Left colon (tissue), 2 donors: ENCODE measurements around the gene SPAG5. TPM values are rescaled to one million over a fixed set of nuclear protein-coding genes. Genes with fewer than 3 reads are reported as not detected.
"Not testable (repeated sequence)": the region's sequence is repeated elsewhere in the genome, so short reads cannot be mapped to it uniquely, and the experiment has no call there.

ENCODE experiments used
- ATAC-seq: fragments of 200-7000 bp; cut with Tn5 transposase; one replicate; pipeline ENCODE4 v1.9.1; 2020; ENCODE audit warnings: mild to moderate bottlenecking, moderate library complexity
- DNase-seq, 2 donors: peaks; one replicate each; pipeline ENCODE4 v3.0.0-alpha.2; 2020
- intact Hi-C, 2 donors: fragments of 100-400 bp; cut with DNase I in 1 of 2; cut with micrococcal nuclease in 1 of 2; formaldehyde crosslinking; loops; one replicate each; pipeline versions ENCODE4 v1.11.2 to v1.14.0; 2022; cut with DNase I, micrococcal nuclease
- total RNA-seq, 2 donors: library from RNA; stranded (reverse); fragmentation: NEBNext Ultra II Directional; extraction: Animal tissue kit (Norgen Biotek cat#: 25700); gene quantifications; one replicate each; pipeline ENCODE4 v1.2.1, GENCODE V29; 2021
- donor health status: DM: no; HTN: no; CAD: no.
- donor health status: DM: yes; HTN: yes; CAD: no.

The SPAG5 gene
- total RNA-seq, 2 donors from 2014 or later: 9.7 to 24.4 TPM

- DNase-seq, ATAC-seq, intact Hi-C loops: not testable (repeated sequence)
Measured at GRCh38 chr17:28576016-28576415, 22.8 kb downstream of the SPAG5 start.

GRCh38 chr17:28575126-28575795 lies 23.6 kb downstream of the SPAG5 start:
- intact Hi-C loops: no loop called here
- no peak for DNase-seq
- no peak for ATAC-seq

GRCh38 chr17:28574526-28574925 lies 24.3 kb downstream of the SPAG5 start:
- no peak for ATAC-seq
- intact Hi-C loops: no loop called here
- no peak for DNase-seq

- ATAC-seq (no peak), DNase-seq (no peak)
- intact Hi-C loops: no loop called here
Measured at GRCh38 chr17:28573966-28574480, 24.8 kb downstream of the SPAG5 start.

- no peak for ATAC-seq
- intact Hi-C loops: no loop called here
- no peak for DNase-seq
Measured at GRCh38 chr17:28573521-28573920, 25.3 kb downstream of the SPAG5 start.

- ATAC-seq (no peak), DNase-seq (no peak)
- intact Hi-C loops: no loop called here
Measured at GRCh38 chr17:28573040-28573380, 25.8 kb downstream of the SPAG5 start.

- intact Hi-C loops: no loop called here
- DNase-seq (no peak), ATAC-seq (peak; percentile 40)
Measured at GRCh38 chr17:28572259-28573039, 26.4 kb downstream of the SPAG5 start.

GRCh38 chr17:28571361-28572122 lies 27.3 kb downstream of the SPAG5 start, which contains the start of gene PIGS:
PIGS (minus strand) TSS chr17:28571524; CDS start chr17:28571496, 28 bp downstream.
- intact Hi-C loops: no loop called here
- ATAC-seq: peak; percentile 93

GRCh38 chr17:28570716-28571360 lies 28.0 kb downstream of the SPAG5 start:
- peak; percentile 58 to 63 for DNase-seq
- intact Hi-C loops: no loop called here
- peak; percentile 57 for ATAC-seq

More at GRCh38 chr17:28571361-28572122, 27.3 kb downstream of the SPAG5 start, which contains the start of gene PIGS:
- peak; percentile 96 for DNase-seq

GRCh38 chr17:28569446-28569845 lies 29.4 kb downstream of the SPAG5 start:
- ATAC-seq: no peak
- DNase-seq: no peak
- intact Hi-C loops: no loop called here

- DNase-seq: no peak
- ATAC-seq: no peak
- intact Hi-C loops: no loop called here
Measured at GRCh38 chr17:28567604-28568003, 31.2 kb downstream of the SPAG5 start.

- DNase-seq (no peak), ATAC-seq (no peak)
- intact Hi-C loops: no loop called here
Measured at GRCh38 chr17:28563475-28563874, 35.4 kb downstream of the SPAG5 start.

GRCh38 chr17:28555022-28555421 lies 43.8 kb downstream of the SPAG5 start:
- no peak for DNase-seq
- intact Hi-C loops: no loop called here
- no peak for ATAC-seq

- intact Hi-C loops: no loop called here
- ATAC-seq (no peak), DNase-seq (no peak)
Measured at GRCh38 chr17:28554565-28554964, 44.3 kb downstream of the SPAG5 start.

- intact Hi-C loops: no loop called here
- no peak for ATAC-seq
- no peak for DNase-seq
Measured at GRCh38 chr17:28553000-28553505, 45.8 kb downstream of the SPAG5 start.

- ATAC-seq: peak; percentile 87
- peak; percentile 71 to 90 for DNase-seq
- intact Hi-C loops: no loop called here
Measured at GRCh38 chr17:28552176-28552999, 46.4 kb downstream of the SPAG5 start, which contains the start of gene UNC119. UNC119 (minus strand) TSS chr17:28552624; CDS start chr17:28552557, 67 bp downstream.

- ATAC-seq (peak; percentile 38), DNase-seq (peak in 1 of 2 donors; percentile 26)
- intact Hi-C loops: no loop called here
Measured at GRCh38 chr17:28551421-28552175, 47.2 kb downstream of the SPAG5 start.
